ENCODE measurements around the gene MARCHF3.
"Not testable (repeated sequence)": the region's sequence is repeated elsewhere in the genome, so short reads cannot be mapped to it uniquely, and the experiment has no call there.

Gene MARCHF3

DNA sequence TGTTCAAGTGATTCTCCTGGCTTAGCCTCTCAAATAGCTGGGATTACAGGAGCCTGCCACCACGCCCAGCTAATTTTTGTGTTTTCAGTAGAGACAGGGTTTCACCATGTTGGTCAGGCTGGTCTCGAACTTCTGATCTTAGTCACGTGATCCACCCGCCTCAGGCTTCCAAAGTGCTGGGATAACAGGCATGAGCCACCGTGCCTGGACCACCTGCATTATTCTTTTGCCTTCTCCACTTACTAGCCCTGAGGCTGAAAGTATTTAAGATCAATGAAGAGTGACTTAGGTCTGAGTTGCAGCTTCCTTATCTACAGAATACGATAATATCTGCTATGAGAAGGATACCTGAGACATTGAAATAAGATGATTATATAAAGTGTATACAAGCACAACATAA is 129.6 kb downstream of the MARCHF3 start:
- H3K9me3 Mint-ChIP-seq: peaks cover 2% of the 10 kb centered on the region
- H3K4me1 Mint-ChIP-seq: no peaks in the 10 kb centered on the region
- DNase-seq: no peak
- CTCF ChIA-PET: no interaction called here
- no peaks in the 10 kb centered on the region for H3K27me3 Mint-ChIP-seq
- H3K27ac Mint-ChIP-seq: no peak overlapping the region
- H3K4me3 Mint-ChIP-seq: no peak overlapping the region
- peaks cover 2% of the 10 kb centered on the region for H3K36me3 Mint-ChIP-seq

DNA sequence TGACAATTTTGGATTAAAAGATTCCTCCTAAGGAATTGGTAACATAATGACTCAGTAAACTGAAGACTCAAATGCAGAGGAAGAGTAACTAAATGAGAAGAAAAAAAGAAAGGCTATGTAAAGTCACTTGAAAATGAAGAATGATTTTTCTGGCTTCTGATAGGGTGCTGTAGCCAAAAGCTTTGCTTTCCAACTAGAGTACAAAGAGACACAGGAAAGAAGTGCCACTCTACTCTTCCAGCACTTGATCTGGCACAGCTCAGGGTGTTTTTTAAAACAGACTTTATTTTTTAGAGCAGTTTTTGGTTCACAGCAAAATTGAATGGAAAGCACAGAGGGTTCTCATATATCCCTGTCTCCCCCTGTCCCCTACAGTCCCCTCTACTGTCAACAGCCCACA is 130.9 kb downstream of the MARCHF3 start:
- Mint-ChIP-seq H3K36me3 (peaks cover 4% of the 10 kb centered on the region), H3K27me3 (no peaks in the 10 kb centered on the region), H3K27ac (no peak overlapping the region), H3K4me3 (no peak overlapping the region), H3K4me1 (no peaks in the 10 kb centered on the region), H3K9me3 (peaks cover 3% of the 10 kb centered on the region)
- CTCF ChIA-PET: no interaction called here
- no peak for DNase-seq

DNA sequence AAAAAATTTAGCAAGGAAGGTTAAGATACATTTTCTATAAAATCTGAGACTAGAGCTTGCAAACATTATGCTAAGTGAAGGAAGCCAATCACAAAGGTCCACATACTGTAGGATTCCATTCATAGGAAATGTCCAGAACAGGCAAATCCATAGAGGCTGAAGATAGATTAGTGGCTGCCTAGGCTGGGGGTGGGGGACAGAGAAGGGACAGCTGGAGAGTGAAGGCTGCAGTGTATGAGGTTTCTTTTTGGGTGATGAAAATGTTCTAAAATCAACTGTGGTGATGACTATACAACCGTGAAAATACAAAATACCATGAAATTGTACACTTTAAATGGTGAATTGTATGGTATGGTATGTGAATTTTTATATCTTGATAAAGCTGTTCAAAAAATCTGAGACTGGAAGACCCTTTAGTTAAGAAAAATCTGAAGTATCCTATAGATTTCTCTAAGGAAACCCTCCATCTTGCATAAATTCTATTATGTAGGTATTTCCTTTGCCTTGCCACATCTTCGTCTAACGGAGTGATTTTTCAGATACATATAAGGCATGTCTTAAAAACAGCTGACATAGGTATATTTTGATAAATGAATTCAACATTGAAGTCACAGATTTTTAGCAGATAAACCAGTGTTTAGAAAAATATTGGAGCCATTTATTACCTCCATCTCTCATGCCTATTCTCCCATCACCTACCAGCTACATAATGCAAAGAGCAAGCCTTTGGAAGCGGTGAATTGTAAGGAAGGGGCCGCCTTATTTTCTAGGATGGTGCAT is 132.3 kb downstream of the MARCHF3 start:
- H3K4me3 Mint-ChIP-seq: no peak overlapping the region
- no peak for DNase-seq
- peaks cover 4% of the 10 kb centered on the region for H3K36me3 Mint-ChIP-seq
- CTCF ChIA-PET: no interaction called here
- no peaks in the 10 kb centered on the region for H3K4me1 Mint-ChIP-seq
- no peaks in the 10 kb centered on the region for H3K27me3 Mint-ChIP-seq
- H3K9me3 Mint-ChIP-seq: peaks cover 2% of the 10 kb centered on the region
- H3K27ac Mint-ChIP-seq: no peak overlapping the region

DNA sequence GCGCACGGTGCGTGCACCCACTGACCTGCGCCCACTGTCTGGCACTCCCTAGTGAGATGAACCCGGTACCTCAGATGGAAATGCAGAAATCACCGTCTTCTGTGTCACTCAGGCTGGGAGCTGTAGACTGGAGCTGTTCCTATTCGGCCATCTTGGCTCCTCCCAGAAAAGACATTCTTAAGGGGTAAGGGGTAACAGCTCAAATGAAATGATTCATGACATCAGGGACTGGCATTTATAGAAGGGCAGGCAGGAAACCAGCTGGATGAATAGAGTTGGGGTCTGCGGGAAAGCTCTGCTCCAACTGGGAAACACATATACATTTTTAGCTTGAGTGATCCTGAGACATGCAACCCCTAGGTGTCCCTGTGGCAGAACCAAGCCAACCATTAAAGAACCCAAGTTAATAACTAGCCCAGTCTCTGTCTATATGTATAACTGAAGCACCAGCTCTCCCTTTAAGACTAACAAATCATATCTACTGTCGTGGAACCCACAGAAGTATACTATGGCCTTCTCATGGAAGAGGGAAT is 134.1 kb downstream of the MARCHF3 start:
- Mint-ChIP-seq H3K27ac (no peak overlapping the region), H3K27me3 (no peaks in the 10 kb centered on the region), H3K9me3 (peaks cover 5% of the 10 kb centered on the region), H3K36me3 (peaks cover 2% of the 10 kb centered on the region), H3K4me1 (no peaks in the 10 kb centered on the region), H3K4me3 (no peak overlapping the region)
- CTCF ChIA-PET: no interaction called here
- no peak for DNase-seq

DNA sequence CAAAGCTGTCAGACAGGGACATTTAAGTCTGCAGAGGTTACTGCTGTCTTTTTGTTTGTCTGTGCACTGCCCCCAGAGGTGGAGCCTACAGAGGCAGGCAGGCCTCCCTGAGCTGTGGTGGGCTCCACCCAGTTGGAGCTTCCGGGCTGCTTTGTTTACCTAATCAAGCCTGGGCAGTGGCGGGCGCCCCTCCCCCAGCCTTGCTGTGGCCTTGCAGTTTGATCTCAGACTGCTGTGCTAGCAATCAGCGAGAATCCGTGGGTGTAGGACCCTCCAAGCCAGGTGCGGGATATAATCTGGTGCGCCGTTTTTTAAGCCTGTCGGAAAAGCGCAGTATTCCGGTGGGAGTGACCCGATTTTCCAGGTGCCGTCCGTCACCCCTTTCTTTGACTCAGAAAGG is 134.6 kb downstream of the MARCHF3 start:
- H3K27me3 Mint-ChIP-seq, CTCF ChIA-PET, H3K27ac Mint-ChIP-seq, H3K9me3 Mint-ChIP-seq, H3K36me3 Mint-ChIP-seq, H3K4me3 Mint-ChIP-seq, H3K4me1 Mint-ChIP-seq, DNase-seq: not testable (repeated sequence)

DNA sequence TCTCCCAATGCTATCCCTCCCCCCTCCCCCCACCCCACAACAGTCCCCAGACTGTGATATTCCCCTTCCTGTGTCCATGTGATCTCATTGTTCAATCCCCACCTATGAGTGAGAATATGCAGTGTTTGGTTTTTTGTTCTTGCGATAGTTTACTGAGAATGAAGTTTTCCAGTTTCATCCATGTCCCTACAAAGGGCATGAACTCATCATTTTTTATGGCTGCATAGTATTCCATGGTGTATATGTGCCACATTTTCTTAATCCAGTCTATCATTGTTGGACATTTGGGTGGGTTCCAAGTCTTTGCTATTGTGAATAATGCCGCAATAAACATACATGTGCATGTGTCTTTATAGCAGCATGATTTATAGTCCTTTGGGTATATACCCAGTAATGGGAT is 139.9 kb downstream of the MARCHF3 start:
- H3K27ac Mint-ChIP-seq, DNase-seq, H3K36me3 Mint-ChIP-seq, H3K27me3 Mint-ChIP-seq, H3K4me3 Mint-ChIP-seq, CTCF ChIA-PET, H3K4me1 Mint-ChIP-seq, H3K9me3 Mint-ChIP-seq: not testable (repeated sequence)

DNA sequence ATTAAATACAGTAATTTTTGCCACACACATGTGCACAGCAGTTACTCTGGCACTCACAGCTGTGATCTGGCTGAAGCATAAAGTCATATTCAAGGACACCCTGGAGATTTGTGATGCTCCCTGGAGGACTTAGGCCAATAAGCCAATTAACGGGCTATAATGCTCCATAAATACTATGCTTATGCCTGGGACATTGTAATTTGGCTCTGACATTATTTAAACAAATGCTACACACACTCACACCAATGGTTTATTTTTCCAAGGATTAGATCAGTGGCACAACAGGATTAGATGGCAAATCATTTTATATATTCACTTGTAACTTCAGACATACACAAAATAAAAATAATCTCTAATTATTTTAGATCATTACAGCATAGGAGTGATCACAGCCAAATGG is 142.2 kb downstream of the MARCHF3 start:
- Mint-ChIP-seq H3K27ac (no peak overlapping the region), H3K4me1 (no peaks in the 10 kb centered on the region), H3K4me3 (no peak overlapping the region), H3K27me3 (no peaks in the 10 kb centered on the region), H3K9me3 (peaks cover 2% of the 10 kb centered on the region), H3K36me3 (no peaks in the 10 kb centered on the region)
- no peak for DNase-seq
- CTCF ChIA-PET: no interaction called here

DNA sequence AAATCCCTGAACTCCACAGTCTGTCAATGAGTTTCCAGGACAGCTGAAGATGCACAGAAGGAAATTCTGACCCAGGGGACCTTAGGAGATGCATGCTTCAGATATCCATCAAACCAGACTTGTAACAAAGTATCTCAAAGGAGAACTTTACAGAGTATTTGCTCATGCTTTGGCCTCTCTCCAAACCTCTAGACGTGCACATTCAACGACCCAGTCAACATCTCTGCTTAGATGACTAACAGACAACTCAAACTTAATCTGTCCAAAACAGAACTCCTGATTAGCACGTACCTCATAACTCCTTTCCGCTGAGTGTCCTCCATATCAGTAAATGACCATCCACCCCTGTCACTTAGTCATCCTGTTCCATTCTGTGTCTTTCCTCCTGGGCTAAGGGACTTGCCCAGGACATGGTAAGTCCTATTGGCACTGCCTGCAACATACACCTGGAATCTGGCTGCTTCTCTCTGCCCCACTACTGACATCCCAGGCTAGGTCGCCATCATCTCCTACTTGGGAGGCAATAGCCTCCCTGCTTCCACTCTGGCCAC is 146.0 kb downstream of the MARCHF3 start:
- CTCF ChIA-PET: no interaction called here
- no peaks in the 10 kb centered on the region for H3K36me3 Mint-ChIP-seq
- H3K27ac Mint-ChIP-seq: no peak overlapping the region

DNA sequence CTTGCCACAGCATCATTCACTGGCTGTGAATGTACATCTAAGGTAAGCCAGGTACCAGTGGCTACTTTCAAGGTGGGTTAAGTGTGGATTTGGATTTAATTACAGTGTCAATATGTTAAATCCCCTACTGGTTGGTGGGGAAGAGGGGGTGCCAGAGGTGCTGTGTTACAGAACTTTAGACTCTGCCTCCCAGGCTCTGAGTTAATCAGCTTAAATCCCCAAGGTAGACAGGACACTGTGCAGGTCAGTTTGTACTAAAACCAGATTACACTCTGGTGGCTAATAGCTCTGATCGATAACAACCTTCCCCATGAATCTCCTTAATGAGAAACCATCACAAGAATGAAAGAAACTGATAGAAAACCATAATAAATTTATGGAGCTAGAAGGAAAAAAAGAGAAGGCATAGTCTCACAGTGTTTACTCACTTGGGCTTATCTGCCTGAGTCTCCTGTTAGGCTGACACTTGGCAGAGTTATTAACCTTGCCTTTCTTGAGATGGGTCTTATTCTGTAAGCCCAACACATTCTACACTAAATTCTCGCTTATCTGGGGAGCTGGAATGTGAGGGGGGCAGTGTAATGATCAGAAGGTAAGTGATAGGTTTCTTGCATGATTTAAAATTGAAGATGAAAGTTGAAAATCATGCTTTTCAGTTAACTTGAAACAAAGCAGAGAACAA is 146.7 kb downstream of the MARCHF3 start:
- H3K9me3 Mint-ChIP-seq: no peaks in the 10 kb centered on the region
- H3K4me1 Mint-ChIP-seq: no peaks in the 10 kb centered on the region
- no peaks in the 10 kb centered on the region for H3K36me3 Mint-ChIP-seq
- DNase-seq: no peak
- CTCF ChIA-PET: no interaction called here
- no peak overlapping the region for H3K4me3 Mint-ChIP-seq
- H3K27me3 Mint-ChIP-seq: no peaks in the 10 kb centered on the region
- no peak overlapping the region for H3K27ac Mint-ChIP-seq

More for the DNA sequence above, 146.0 kb downstream of the MARCHF3 start:
- Mint-ChIP-seq H3K4me1 (no peaks in the 10 kb centered on the region), H3K4me3 (no peak overlapping the region), H3K9me3 (no peaks in the 10 kb centered on the region), H3K27me3 (no peaks in the 10 kb centered on the region)
- DNase-seq: no peak

DNA sequence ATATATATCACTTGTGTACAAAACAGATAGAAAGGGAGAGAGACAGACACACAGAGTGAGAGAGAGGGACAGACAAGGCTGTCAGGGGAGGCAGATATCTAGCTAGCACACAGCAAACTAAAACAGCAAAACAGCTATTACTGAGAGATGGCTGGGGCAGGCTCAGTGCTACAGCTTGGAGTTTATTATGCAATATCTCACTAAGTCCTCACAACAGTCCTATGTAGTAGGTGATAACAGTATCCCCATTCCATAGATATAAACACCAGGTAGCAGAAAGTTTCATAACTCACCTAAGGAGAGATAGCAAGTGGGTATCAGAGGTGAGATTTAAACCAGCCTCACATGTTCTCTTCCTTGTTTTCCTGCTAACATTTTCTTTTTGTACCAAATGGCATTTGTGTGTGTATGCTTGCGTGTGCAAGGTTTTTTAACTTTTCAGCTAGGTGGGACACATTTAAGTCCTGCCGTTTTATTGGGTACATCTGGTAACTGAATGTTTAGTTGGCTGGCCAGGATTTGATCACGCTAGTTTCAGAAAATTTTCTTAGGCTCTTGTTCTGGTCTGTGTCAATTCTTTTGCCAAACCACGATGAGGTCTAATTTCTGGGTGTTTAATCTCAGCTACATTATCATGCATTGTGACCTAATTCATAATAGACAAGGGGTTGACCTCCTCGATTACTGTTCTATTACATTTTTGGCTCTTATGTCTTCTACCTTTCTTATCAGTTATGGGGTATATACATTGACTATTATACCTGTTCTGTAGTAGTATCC is 148.3 kb downstream of the MARCHF3 start:
- Mint-ChIP-seq H3K4me3 (no peak overlapping the region), H3K9me3 (no peaks in the 10 kb centered on the region), H3K4me1 (no peaks in the 10 kb centered on the region), H3K27me3 (no peaks in the 10 kb centered on the region), H3K27ac (no peak overlapping the region), H3K36me3 (no peaks in the 10 kb centered on the region)
- DNase-seq: no peak
- CTCF ChIA-PET: interaction anchor here (0.6 kb wide), 2 partner anchors 28 to 33 kb away, joined by 3 read pairs; no protein-coding TSS in a partner anchor

DNA sequence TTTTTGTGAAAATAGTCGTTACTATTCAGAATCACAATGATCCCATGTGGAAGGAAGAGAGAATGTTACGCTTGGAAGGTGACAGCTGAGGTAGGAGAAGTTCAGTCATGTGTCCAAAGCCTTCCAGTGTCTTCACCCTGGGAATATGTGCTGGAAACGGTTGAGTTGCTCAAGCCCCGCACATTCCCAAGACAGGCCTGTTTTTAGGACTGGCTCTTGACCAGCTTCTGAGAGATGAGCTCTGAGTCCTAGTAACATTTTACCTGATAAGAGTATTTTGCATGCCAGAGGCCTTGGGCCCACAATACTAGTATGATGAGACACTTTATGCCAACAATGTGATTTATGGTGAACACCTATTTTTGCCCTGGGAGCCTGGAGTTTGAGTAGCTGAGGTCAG is 151.7 kb downstream of the MARCHF3 start:
- Mint-ChIP-seq H3K4me3 (no peak overlapping the region), H3K27me3 (no peaks in the 10 kb centered on the region), H3K27ac (no peak overlapping the region), H3K9me3 (no peaks in the 10 kb centered on the region), H3K36me3 (no peaks in the 10 kb centered on the region), H3K4me1 (no peaks in the 10 kb centered on the region)
- no peak for DNase-seq
- CTCF ChIA-PET: no interaction called here

DNA sequence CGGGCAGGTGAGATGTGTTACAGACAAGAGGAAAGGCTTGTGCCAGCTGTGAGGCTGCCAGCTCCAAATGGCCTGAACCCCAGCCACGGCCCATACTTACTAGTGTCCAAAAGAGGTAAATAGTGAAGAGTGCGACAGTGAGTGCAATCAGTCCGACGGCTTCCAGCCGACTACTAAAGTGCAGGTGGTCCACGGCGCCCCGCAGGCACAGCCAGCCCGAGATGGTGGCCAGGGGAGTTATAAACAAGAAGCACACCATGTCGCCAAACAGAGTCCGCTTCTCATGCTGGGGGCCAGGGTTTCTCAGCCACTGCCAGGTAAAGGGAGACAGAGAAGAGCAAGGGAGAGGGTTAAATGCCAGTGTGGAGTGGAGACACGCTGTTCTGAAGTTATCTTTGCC is 152.3 kb downstream of the MARCHF3 start:
- CTCF ChIA-PET: no interaction called here
- no peaks in the 10 kb centered on the region for H3K9me3 Mint-ChIP-seq
- no peak overlapping the region for H3K27ac Mint-ChIP-seq
- no peaks in the 10 kb centered on the region for H3K27me3 Mint-ChIP-seq
- no peak overlapping the region for H3K4me3 Mint-ChIP-seq
- H3K36me3 Mint-ChIP-seq: no peaks in the 10 kb centered on the region
- no peak for DNase-seq
- no peaks in the 10 kb centered on the region for H3K4me1 Mint-ChIP-seq

DNA sequence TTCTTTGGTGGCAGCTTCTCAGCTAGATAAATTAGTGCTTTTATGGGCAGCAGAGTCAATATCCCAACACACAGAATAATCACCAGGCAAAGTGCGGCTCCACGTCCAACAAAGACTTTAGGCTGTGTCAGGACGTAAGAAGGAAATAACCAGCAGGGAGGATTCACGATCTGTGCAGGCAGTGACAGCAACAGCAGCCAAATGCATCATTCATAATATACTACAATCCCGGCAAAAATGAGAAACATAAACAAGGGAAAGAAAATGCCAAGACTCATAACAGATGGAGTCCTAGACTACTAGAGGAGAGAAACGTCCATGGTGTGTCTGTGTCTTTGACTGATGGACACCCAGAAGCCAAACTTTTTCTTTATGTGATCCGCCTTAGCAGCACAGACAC is 152.8 kb downstream of the MARCHF3 start:
- no peak for DNase-seq
- Mint-ChIP-seq H3K27me3 (no peaks in the 10 kb centered on the region), H3K36me3 (no peaks in the 10 kb centered on the region), H3K27ac (no peak overlapping the region), H3K4me1 (no peaks in the 10 kb centered on the region), H3K9me3 (no peaks in the 10 kb centered on the region), H3K4me3 (no peak overlapping the region)
- CTCF ChIA-PET: no interaction called here

DNA sequence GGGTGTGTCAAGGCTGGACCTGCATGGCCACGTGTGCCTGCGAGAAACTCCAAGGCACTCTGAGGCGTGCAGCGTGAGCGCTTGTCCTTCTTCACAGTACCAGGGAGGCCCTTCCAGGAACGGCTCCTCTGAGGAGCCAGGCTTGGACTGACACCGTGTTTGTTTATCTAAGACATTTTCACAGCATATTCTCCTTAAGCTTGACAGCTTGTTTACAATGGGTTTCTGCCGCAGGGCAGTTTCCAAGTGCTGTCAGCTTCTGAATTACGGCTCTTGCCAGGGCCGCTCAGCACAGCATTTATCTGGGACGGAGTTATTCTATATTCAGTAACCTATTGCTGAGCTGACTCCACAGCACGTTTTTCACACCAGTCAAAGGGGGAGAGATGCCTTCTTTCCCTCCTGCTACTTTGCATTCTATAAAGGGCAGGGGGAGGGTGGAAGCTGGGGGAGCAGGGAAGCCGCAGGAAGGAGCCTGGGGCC is 155.0 kb downstream of the MARCHF3 start:
- H3K27ac Mint-ChIP-seq: no peak overlapping the region
- no peaks in the 10 kb centered on the region for H3K9me3 Mint-ChIP-seq
- H3K36me3 Mint-ChIP-seq: peaks cover 3% of the 10 kb centered on the region
- no peaks in the 10 kb centered on the region for H3K4me1 Mint-ChIP-seq
- H3K27me3 Mint-ChIP-seq: no peaks in the 10 kb centered on the region
- no peak for DNase-seq
- H3K4me3 Mint-ChIP-seq: no peak overlapping the region
- CTCF ChIA-PET: no interaction called here

Data from activated naive CD4-positive, alpha-beta T cell treated with anti-CD3 and anti-CD28 coated beads, Interleukin-2, amount 10 ng/mL, durations not matched to agents 7 days and 5 days (primary cell).